Brain microvascular endothelial cell (primary cell): ENCODE results near the gene PTPRN2.

Experiments
- DNase-seq: peaks from one replicate; pipeline ENCODE4 v3.0.0-alpha.2; 2020
- H3K27ac ChIP-seq: fragments of 250-450 bp; sonication (Bioruptor Pico); 2 replicates; pipeline ENCODE4 v1.5.1; 2020; ENCODE audit warnings: mild to moderate bottlenecking, moderate library complexity
- H3K27me3 ChIP-seq: fragments of 250-450 bp; sonication (Bioruptor Pico); replicated peaks from 2 replicates; pipeline ENCODE4 v1.5.1; 2020; ENCODE audit warnings: mild to moderate bottlenecking
- H3K36me3 ChIP-seq: fragments of 250-450 bp; sonication (Bioruptor Pico); replicated peaks from 2 replicates; pipeline ENCODE4 v1.5.1; 2020; ENCODE audit warnings: mild to moderate bottlenecking
- H3K4me3 ChIP-seq: 2 replicates; pipeline ENCODE4 v1.5.1; 2011; ENCODE audit warnings: low read depth, mild to moderate bottlenecking, control low read depth, low read length, moderate library complexity
- CTCF ChIP-seq: IDR thresholded peaks from 2 replicates; pipeline ENCODE4 v1.5.1; 2011; ENCODE audit warnings: low read depth, mild to moderate bottlenecking, moderate library complexity, low read length, control low read depth, inconsistent platforms; ENCODE audit errors: missing control alignments
- in situ Hi-C: cut with HindIII; loops from 2 replicates; pipeline ENCODE4 v1.10.0; 2017; ENCODE audit warnings: low sequenced_read_pairs, low pct_ligation_motif_present

The PTPRN2 gene

GRCh38 chr7:158016180-158017097 lies 571.2 kb downstream of the PTPRN2 start:
- Histone ChIP-seq H3K27ac (no peak overlapping the region), H3K36me3 (no peaks in the 10 kb centered on the region), H3K27me3 (no peaks in the 10 kb centered on the region), H3K4me3 (no peak overlapping the region)
- no peak for TF ChIP-seq CTCF
- in situ Hi-C loops: no loop called here
- no peak for DNase-seq

- TF ChIP-seq CTCF: no peak
- Histone ChIP-seq H3K36me3 (no peaks in the 10 kb centered on the region), H3K27me3 (no peaks in the 10 kb centered on the region), H3K4me3 (no peak overlapping the region), H3K27ac (no peak overlapping the region)
- no peak for DNase-seq
- in situ Hi-C loops: no loop called here
These were observed 572.0 kb downstream of the PTPRN2 start for GRCh38 chr7:158015403-158016179.

- Histone ChIP-seq H3K27me3 (no peaks in the 10 kb centered on the region), H3K36me3 (no peaks in the 10 kb centered on the region), H3K4me3 (no peak overlapping the region), H3K27ac (no peak overlapping the region)
- TF ChIP-seq CTCF: no peak
- in situ Hi-C loops: no loop called here
- DNase-seq: no peak
These were observed 572.6 kb downstream of the PTPRN2 start for GRCh38 chr7:158014976-158015375.

- Histone ChIP-seq H3K27ac (no peak overlapping the region), H3K36me3 (no peaks in the 10 kb centered on the region), H3K27me3 (no peaks in the 10 kb centered on the region), H3K4me3 (no peak overlapping the region)
- DNase-seq: no peak
- in situ Hi-C loops: no loop called here
- no peak for TF ChIP-seq CTCF
These were observed 574.4 kb downstream of the PTPRN2 start for GRCh38 chr7:158013085-158013668.

- no peak overlapping the region for H3K4me3 ChIP-seq
- H3K27ac ChIP-seq: no peak overlapping the region
- no peak for DNase-seq
- no peak for TF ChIP-seq CTCF
- H3K36me3 ChIP-seq: no peaks in the 10 kb centered on the region
- H3K27me3 ChIP-seq: no peaks in the 10 kb centered on the region
- in situ Hi-C loops: no loop called here
These were observed 575.7 kb downstream of the PTPRN2 start for GRCh38 chr7:158011941-158012340.
